Hair follicular keratinocyte (primary cell): Measurements from ENCODE around the gene STK36. TPM values are rescaled to one million over a fixed set of nuclear protein-coding genes. Genes with fewer than 3 reads are reported as not detected.

Experiments used
- total RNA-seq: library from RNA; depleted of rRNA; stranded (reverse); fragments of >200 nt; gene quantifications from 2 replicates; pipeline ENCODE4 v1.2.3, GENCODE V29; 2015

Gene STK36
- total RNA-seq, result 9.0 and 10.9 TPM in 2 replicates

DNA sequence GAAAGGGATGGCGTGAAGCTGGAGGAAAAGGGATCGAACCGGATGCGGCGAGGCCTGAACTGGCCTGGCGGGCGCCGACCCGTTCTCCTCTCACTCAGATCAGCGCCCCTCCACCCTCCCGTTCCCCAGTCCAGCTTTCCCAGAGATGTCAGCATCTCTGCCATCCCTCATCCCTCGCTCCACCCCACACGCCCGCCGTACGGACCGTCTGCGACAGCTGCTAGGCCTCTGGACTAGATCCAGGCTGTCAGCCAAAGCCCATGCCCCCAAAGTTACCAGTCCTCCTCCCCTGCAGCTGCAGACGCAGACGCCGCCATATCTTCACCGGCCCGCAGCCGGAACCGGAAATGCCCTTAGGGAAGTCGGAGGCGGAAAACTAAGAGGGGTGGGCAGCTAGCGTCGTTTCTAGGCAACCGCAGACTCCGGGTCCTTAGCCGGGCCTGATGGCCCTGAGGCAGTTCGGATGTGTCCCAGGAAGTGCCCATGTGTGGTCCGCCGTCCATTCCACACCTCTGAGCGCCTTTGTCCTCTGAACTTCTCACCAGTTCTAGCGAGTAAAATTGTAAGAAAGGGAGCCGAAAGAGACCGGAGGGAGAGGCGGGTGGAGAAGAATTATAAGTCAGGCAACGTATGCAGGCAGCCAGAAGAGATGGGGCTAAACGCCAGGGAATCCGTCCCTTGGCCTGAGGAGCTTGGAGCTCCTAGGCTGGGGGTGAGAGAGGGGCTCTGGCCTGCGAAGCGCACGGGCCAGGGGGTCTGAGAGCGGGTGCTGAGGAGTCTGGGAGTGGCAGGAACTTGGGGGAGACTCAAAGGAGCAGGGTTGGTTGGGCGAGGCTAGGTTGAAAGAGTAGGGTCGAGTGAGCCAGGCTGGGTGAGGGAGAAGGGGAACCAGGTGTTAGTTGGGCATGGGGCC is at the start of gene STK36, which contains the start of gene RNF25:
TSS of gene STK36 (plus strand) at position 433 of the 913 bp plus-strand sequence. CDS start 744 bp downstream, outside the sequence.
TSS of gene RNF25 (minus strand) at position 349 of the 913 bp plus-strand sequence. CDS start at position 317, 32 bp downstream.

DNA sequence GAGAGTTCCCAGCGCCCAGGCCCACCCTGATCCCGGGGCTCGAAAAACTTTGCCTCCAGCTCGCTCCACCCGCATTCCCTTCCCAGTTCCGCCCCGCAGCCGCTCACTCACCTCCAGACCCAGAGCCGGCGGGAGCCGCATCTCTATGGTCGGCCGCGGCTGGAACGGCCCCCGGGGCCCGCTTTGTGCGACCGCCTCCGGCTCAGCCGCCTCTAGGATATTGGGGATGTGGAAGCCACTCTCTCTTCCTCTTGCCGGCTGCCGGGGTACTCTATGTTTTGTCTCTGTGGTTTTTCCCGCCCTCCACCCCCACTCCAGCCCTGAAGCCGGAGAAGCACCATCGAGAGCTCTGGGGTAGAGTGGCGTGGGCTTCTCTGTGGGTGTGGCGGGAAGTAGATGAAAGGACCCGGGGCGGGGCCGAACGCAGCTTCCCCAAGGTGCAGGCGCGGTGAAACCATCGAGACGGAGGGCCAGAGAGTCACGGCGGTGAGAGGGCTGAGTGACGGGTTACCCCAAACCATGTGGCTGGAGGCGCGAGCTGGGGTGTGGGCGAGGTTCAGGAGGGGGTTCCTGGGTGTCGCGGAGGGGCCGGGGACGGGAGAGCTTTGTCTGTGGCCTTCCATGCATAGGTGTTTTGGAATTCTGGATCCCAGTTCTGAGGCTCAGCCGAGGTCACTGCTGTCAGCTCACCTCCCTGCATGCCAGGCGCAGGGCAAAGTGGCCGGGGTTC is 12.5 kb upstream of the STK36 start, which contains the start of the genes BCS1L and ZNF142:
TSS of gene BCS1L (plus strand) at position 426 of the 730 bp plus-strand sequence. CDS start 1,305 bp downstream, outside the sequence.
TSS of gene ZNF142 (minus strand) at position 366 of the 730 bp plus-strand sequence. CDS start 3,194 bp downstream, outside the sequence.

DNA sequence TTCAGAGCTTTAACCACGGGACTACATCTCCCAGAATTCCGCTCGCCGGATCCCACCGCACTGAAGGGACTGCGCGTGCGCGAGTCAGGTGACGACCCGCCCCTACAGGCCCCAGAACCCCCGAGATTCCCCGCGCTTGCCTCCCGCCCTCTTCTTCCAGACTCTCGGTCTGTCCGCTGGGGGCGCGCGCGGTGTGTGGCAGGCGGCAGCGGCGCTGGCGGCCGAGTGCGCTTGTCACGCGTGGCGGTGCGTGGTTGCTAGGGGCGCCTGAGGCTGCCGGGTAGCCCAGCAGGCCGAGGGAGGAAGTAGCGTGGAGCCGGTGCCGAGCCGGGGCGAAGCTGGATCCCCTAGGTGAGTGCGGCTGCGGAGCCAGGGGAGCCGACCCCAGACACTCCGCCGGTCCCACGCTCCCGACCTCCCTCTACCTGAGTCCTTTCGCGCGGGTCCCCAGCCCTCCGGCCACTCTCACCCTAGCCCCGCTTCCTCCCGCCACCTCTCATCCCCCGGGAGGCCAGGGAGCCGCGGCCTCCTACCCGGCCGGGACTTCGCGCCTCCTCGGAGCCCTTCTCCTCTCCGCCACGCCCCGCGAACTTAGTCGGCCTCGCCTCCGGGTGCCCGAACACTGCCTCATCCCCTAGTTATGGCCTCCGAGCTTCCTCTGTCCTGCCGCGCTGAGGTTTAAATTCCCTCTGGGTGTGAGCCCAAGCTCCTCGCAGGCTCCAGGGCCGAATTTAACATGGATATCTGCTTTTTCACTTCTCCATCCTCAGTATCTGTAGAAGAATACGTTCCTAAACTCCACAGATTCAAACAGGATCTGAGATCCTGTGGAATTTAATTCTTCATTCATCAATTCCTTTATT is 39.0 kb downstream of the STK36 start, which contains the start of gene TTLL4:
TSS of gene TTLL4 (plus strand) at position 149 of the 863 bp plus-strand sequence. CDS start 26,842 bp downstream, outside the sequence.

Other genes starting within 250 kb of the STK36 start
- gene USP37, start 103.7 kb upstream of the STK36 start, total RNA-seq, result 5.4 and 5.9 TPM in 2 replicates
- 51.0 and 76.6 TPM in 2 replicates for gene CNOT9, start 103.2 kb upstream of the STK36 start, total RNA-seq
- 14.6 and 16.5 TPM in 2 replicates for gene PLCD4, start 64.2 kb upstream of the STK36 start, total RNA-seq
- 10.9 and 13.1 TPM in 2 replicates for gene ZNF142, start 12.5 kb upstream of the STK36 start, total RNA-seq
- 45.3 and 62.5 TPM in 2 replicates for gene BCS1L, start 12.4 kb upstream of the STK36 start, total RNA-seq
- gene RNF25, start 84 bp upstream of the STK36 start, total RNA-seq, result 25.2 and 32.5 TPM in 2 replicates
- 13.4 and 16.0 TPM in 2 replicates for gene TTLL4, start 38.7 kb downstream of the STK36 start, total RNA-seq
- 0.42 and 2.7 TPM in 2 replicates for gene CYP27A1, start 110.1 kb downstream of the STK36 start, total RNA-seq
- not detected in 2 replicates for gene PRKAG3, start 159.7 kb downstream of the STK36 start, total RNA-seq
- 0.16 TPM in 1 of 2 replicates, not detected in the other for gene WNT6, start 187.7 kb downstream of the STK36 start, total RNA-seq
- 1.1 and 4.2 TPM in 2 replicates for gene WNT10A, start 208.8 kb downstream of the STK36 start, total RNA-seq